ENCODE measurements around the gene PML. TPM values are rescaled to one million over a fixed set of nuclear protein-coding genes. Genes with fewer than 3 reads are reported as not detected.
"Not testable (repeated sequence)": the region's sequence is repeated elsewhere in the genome, so short reads cannot be mapped to it uniquely, and the experiment has no call there.

The PML gene
- total RNA-seq, 1 donor from 2014 or later = 234 TPM

DNA sequence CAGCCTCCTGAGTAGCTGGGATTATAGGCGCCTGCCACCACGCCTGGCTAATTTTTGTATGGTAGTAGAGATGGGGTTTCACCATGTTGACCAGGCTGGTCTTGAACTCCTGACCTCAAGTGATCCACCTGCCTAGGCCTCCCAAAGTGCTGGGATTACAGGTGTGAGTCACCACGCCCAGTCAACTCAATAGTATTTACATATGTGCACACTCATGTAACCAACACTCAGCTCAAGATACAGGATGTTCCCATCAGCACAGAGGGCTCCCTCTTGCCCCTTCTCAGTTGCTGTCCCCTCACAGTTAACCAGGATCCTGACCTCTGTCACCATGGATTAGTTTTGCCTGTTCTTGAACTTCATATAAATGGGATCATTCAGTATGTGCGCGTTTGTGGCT lies 61.8 kb downstream of the PML start:
- not testable (repeated sequence) for DNase-seq (ENCODE audit: low read depth)

DNA sequence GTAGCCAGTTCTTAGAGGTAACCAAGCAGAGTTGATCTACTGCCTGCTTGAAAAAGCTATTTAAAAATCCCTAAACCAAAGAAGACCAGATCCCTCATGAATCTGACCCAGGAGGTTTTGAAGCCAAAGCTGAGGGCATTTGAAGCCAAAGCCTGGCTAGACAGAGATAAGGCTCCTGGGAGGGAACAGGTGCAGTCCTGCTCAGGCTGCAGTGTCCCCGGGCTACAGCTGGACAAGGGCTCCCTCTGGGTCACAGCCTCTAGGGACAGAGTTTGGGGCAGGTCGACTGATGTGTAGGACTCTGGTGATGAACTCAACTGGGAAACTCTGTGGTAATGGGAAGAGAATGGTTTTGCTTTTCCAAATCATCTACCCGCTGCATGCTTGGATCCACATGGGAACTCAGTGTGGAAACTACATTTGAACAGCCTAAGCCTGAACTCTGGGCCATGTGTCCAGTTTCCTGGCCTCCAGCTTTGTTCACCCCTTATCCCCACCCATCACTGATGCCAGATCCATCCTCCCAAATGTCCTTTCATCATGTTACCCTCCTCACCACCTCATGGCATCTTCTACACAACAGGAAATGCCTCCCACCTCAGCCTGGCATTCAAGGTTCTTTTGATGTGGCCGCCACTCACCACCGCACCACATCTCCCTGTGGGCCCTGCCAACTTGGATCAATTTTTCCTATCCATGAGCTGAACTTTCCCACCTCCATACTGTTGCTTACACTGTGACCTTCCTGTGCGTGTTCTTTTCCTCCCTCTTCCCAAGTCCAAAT lies 64.7 kb downstream of the PML start:
- not testable (repeated sequence) for DNase-seq (ENCODE audit: low read depth)

DNA sequence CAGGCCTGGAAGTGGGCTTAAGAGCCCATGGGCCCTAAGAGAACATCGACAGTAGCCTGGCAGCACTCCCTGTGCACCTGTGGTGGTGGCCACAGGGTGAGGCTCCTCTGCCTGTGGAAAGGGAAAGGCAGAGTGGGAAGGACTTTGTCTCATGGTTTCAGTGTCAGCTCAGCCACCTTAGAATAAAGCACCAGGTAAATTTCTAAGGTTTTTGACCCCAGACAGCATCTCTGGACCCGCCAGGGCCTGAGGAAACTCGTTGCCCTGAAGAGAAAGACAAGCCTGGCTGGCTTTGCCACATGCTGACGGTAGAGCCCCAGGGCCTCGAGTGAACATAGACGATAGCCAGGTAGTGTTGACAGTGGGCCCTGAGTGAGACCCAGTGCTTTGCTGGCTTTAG lies 65.7 kb downstream of the PML start:
- DNase-seq (ENCODE audit: low read depth) = no peak

DNA sequence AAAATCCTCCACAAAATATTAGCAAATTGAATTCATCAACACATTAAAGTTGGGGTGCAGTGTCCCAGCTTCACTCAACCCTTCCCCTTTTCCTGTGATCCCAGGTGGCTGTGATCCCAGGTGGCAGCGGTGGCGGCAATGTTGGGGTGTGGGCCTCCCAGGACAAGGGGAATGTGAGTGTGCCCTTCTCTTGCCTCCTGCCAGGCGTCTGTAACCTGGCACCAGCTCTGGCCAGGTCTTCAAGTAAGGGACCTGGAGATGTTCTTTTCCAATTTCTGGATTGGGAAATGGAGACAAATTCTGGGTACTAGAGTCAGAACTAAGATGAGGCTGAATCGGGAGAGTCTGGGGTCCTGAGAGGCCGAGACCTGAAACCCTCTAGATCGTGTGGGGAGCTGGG lies 67.7 kb downstream of the PML start:
- no peak for DNase-seq (ENCODE audit: low read depth)

DNA sequence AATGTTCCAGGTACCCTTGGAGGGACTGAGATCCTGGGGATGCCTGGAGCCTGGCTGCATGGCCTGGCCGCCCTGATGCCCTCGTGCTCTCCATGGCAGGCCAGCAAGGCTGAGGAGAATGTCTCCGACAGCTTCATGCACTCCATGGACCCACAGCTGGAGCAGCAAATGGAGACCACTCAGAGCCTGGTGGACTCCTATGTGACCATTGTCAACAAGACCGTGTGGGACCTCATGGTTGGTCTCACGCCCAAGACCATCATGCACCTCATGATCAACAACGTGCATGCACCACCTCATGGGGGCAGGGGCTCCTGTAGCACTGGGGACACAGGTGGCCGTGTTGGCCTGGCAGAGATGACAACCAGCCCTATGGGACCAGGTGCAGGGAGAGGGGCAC lies 68.2 kb downstream of the PML start:
- DNase-seq (ENCODE audit: low read depth) = no peak

DNA sequence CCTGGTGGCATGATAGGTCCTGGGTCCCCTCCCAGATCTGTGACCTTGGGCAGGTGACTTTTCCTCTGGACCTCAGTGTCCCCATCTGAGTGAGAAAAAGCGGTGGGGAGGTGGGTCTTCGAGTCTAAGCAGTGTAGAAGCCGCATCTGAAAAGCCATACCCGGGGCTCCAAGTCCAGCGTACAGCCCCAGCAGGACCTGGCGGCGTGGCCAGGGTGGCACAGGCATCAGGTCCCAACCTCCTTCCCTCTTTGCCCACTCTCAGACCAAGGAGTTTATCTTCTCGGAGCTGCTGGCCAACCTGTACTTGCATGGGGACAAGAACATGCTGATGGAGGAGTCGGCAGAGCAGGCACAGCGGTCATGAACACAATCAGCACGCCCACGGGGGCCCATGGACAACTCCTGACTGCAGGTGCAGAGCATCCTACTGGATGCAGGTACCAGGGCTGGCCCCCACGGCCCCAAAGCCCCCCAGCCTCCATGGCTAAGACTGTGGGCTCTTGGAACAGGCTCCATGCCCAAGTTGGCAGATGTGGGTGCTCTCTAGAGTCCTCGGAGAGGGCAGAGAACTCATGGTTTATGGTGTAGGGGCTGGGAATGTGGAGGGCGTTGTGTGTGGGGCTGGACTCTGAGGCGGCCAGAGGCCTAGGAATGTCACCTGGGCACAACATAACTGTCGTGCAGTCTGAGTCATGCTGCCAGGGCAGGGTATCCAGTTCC lies 69.1 kb downstream of the PML start:
- DNase-seq (ENCODE audit: low read depth) = not testable (repeated sequence)

DNA sequence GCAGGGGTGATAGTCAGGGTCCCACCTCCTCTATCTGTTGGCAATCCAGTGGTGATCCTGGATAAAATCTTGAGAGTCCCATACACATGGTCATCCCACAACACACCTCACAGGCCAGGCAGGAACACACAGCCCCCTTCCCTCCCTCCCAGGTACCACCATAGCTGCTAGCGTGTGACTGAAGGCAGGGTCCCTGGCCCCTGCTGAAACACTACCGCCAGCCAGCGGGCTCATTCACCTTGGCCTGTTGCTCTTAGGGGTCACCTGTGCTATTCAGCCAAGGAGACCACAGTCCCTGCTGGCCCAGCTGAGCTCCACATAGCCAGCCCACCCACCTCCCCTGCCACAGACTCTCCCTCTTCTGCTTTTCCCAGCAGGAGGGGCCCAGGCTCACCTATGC lies 69.7 kb downstream of the PML start:
- DNase-seq (ENCODE audit: low read depth) = not testable (repeated sequence)

DNA sequence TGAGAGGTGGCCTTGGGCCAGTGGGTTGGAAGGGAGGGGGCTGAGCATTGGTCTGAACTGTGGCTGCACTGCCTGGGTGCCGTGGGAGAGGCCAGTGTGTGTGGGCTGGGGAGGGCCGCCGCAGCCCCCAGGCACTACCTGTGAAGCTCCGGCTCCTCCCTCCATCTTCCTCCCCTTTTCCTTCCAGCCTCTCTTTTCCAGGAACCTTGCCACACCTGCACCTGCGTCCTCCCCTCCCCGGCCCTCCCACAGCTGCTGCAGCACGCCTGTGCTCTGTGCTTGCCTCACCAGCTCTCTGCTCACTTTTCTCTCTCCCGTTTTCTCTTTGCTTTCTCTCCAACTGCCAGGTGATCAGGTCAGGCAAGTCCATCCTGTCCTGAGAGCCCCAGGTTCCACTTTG lies 70.3 kb downstream of the PML start:
- DNase-seq (ENCODE audit: low read depth) = not testable (repeated sequence)

DNA sequence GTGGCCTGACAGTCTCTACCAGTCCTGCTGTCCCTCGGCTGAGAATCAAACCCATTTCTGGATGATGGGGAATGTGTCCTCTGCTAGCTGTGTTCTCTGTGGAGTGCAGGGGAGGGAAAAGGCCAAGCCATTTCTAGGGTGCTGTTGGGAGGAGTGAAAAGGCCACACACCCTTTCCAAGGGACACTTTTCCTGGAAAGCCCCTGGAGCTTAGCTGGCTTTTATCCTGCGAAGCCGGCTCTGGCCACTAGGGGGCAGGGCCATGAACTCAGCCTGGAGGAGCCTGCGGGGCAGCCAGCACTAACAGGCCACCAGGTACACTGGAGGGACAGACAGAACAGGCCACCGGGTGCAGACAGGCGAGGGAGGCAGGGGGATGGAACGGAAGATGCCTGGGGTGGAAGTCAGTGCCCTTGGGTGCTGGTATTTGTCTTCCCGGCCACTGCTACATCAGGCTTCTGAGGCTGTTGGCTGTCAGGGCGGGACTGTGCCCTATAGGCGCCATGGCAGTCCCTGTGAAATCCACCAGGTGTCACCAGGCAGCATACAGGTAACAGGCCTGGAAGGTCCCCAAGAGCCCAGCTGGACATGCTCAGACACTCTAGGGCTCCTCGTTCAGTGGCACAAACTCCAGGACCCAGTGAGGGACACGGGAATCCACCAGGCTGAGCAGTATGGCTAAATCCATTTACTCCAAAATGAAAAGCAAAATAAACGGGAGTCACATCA lies 71.3 kb downstream of the PML start:
- not testable (repeated sequence) for DNase-seq (ENCODE audit: low read depth)

DNA sequence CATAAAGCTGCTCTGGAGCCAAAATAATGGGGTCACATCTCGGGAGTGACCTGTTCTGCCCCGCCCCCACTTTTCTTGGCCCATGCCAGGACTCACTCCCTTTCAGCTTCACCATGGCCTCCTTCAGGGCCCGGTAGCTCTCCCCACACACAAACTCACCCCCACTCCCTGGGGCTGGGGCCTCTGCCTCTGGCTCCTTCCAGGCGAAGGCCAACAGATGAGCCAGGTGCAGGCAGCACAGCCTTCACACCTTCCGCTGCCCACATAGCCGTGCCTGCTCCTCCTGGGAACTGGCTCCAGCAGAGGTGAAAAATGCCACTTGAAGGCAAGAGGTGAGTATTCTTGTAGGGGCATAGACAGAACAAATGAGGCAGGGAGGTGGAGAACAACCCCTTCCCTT lies 77.1 kb downstream of the PML start:
- not testable (repeated sequence) for DNase-seq (ENCODE audit: low read depth)

DNA sequence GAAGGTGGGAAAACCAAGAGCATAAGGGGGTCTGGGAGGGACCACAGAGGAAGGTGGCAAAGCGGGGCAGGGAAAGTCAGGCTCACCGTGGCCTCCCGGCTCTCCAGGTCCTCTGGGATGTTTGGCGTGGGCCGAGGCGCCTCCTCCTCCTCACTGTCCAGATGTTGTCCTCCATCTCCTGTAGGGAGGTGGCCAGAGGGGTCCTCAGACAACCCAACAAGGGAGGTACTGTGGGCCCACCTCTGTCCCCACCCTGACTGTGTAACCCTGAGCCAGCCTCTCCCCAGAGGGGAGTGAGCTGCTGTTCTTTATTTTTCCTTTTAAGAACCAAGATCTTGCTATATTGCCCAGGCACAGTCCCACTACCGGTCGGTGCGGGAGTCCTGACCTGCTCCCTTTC lies 77.6 kb downstream of the PML start:
- DNase-seq (ENCODE audit: low read depth) = not testable (repeated sequence)

DNA sequence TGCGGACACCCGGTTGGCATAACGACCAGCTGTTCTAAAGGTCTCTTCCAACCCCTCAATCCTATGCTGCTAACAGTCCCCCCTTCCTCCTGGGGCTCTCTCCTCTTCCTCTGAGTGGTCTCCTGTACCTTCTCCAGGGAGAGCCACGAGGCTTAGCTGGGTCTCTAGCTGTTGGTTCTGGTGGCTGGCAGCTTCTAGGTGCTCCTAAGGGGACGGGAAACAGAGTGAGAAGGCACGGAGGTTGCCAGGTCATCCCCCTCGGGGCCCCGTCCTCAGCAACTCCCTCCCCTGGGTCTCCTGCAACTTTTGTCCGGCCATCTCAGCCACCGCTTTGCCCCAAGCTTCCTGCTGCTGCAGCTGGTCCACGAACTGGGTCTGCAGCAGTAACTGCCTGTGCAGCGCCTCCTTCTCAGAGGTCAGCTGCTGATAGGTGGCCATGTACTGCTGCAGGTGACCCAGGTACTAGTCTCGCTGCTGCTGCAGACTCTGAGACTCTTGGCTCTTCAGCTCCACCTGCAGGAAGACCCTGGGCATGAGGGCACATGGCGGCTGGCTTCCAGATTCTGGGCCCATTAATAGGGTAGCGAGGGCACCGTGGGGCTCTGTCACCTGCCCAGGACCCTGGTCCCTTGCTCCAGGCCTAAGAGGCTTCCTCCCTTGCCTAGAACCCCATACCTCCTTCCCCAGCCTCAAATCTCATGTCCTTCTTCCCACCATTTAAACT lies 78.3 kb downstream of the PML start:
- DNase-seq (ENCODE audit: low read depth) = not testable (repeated sequence)

DNA sequence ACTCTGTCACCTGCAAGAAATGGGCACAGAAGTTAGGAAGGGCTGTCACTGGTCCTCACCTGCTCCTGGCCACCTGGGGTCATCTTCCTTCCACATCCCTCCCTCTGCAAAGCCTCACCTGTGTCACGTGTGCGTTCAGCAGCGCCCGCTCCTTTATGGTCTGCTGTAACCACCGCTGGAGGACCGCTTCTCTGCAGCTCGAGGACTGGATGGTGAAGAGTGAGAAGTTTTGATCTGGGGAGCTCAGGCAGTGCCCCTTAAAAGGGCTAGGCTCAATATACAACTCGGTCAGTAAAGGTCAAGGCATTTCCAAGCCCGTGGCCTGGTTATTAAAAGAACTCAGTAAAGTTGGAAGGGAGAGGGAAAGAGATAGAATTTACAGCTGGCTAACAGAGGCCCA lies 81.3 kb downstream of the PML start:
- DNase-seq (ENCODE audit: low read depth) = not testable (repeated sequence)

DNA sequence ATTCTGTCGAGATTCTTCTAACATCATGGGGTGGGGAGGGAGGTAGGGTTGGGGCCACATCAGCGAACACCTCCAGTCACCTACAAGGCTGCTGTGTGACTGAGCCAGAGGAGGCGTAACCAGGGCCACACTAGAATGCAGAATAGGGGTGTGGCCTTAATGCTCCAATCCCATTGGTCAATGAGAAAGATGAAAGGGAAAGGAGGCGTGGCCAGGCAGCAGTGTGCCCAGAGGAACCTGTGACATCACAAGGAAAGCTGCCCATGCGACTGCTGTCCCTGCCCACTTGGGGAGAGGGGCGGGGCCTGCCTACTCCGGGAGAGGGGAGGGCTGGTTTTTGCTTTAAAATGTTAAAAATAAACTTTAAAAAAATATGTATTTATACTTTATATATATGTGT lies 87.9 kb downstream of the PML start, which contains the start of gene GOLGA6A:
GOLGA6A (minus strand) TSS at position 101 of the 400 bp plus-strand sequence; CDS start at position 60, 41 bp downstream.
- not testable (repeated sequence) for DNase-seq (ENCODE audit: low read depth)

DNA sequence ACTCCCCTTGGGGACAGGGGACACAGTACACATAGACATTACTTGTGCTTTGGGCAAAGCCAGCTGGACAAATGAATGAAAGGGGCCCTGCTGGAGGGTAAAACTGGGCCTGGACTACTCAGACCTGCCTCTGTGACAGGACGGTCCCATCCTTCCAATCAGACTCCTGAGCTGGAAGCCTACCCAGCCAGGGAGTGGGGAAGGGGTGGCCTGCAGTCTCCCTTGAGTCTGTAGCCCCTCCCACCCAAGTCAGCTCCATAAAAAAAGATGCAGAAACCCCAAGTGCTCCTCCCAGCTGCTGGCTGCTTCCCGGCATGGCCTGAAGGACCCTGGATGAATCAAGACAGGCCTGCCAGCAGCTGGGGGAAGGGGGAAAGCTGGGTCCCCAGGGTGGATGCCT lies 100.1 kb downstream of the PML start:
- not testable (repeated sequence) for DNase-seq (ENCODE audit: low read depth)

DNA sequence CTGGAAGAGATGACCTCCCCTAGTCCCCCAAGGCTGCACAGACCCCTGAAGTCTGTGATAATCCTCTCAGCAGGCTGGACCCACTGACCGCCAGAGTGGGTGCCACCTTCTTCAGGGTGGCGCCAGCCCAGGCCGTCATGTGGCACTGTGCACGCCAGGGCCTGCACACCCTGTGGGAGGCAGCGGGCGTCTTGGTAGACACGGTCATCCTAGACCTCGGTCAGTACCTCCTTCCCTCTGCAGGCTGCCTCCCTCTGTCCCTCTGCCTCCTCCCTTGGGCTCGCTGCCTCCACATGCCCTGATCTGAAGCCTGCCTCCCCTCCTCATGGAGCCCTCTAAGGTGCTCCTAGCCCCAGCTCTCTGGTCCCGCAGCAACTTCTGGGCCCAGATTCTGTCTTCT lies 101.1 kb downstream of the PML start:
- not testable (repeated sequence) for DNase-seq (ENCODE audit: low read depth)

DNA sequence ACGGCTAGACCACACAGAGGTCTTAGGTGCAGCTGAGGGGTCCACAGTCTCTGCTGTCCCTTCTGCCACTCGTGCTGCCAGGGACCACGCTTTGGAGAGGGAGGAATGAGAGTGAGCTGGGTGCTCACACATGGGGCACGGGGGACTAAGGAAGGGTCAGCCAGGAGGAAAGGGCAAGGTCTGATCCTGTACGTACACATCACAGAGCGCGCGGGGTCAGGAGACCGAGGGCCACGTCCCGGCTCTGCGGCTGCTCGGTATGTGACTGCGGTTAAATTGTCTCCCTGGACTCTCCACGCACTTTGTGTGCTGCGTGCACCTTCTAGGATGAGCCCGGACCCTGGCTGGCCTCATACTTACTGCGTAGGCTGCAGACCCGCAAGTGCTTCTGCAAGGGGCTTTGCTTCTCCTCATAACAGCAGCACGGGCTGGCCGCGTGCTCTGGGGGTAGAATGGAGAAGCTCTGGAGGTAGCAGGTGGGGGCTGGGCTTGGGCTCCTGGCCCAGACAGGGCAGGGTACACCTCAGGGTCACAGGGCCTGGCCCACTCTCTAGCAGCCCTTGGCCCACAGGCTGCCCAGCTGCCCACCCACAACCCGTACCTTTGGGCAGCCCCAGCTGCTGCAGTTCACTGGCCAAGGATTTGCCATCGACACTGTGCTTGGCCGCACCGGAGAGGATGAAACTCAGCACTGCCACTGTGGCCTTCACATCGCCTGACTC lies 102.4 kb downstream of the PML start:
- DNase-seq (ENCODE audit: low read depth) = not testable (repeated sequence)

Data from renal cortical epithelial cell (primary cell).